NCI-H460 (cell line): ENCODE results near the gene RLBP1. TPM values are rescaled to one million over a fixed set of nuclear protein-coding genes. Genes with fewer than 3 reads are reported as not detected.
A peak's percentile ranks its signal among the peaks of the same experiment; 100 is the strongest.

Source experiments
- DNase-seq: peaks from one replicate; pipeline ENCODE4 v3.0.0-alpha.2; 2016; ENCODE audit warnings: low read depth; ENCODE audit errors: extremely low read depth
- total RNA-seq: library from RNA; depleted of rRNA; stranded (reverse); fragments of >200 nt; shearing (Covaris generic); gene quantifications from 2 replicates; pipeline ENCODE4 v1.2.3, GENCODE V29; 2014

RLBP1 gene
- total RNA-seq, 1 experiment from 2014 or later, result not detected

DNA sequence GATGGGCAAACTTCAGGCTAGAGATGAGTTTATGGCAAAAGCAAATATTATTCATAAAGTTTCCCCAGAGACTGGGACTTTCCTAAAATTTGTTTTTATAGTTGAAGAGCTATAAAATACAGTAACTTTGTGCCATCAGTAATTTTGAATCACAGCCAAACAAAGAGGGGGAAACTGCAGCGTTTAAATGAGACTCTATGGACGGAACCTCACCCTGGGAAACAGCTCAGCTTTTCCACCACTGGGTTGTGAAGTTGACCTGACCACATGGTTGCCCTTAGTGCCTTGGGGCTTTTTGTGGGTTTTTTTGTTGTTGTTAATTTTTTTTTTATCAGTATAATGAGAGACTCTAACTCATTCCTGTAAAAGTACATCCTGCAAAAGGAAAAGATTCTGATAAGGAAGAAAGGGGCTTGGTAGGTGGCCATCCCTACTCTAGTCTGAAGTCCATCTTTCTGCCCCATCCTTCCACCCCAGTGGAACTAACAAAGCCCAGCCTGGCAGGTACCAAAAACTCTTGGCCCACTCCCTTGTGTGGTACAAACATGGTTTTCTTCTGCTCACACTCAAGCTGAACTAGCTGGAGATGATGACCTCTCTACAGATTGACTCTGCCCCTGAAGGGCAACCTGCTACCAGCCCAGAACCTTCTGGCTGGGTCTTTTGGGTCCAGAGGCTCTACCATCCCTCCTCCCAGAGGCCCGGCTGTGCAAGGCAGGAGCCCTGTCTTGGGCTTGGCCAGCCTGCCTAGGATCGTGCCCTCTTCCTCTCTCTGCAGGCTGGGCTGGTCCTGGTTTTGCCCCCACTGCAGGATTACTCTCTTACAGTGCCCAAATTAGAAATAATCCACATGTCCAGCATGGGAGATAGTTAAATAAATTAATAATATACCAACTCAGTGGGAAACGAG lies 41.2 kb downstream of the RLBP1 start:
- DNase-seq, result no peak

- no peak for DNase-seq
Observed at GRCh38 chr15:89178307-89178977, 42.9 kb downstream of the RLBP1 start.

- DNase-seq, result peak; percentile 70
Observed at GRCh38 chr15:89177633-89178306, 43.6 kb downstream of the RLBP1 start.

DNA sequence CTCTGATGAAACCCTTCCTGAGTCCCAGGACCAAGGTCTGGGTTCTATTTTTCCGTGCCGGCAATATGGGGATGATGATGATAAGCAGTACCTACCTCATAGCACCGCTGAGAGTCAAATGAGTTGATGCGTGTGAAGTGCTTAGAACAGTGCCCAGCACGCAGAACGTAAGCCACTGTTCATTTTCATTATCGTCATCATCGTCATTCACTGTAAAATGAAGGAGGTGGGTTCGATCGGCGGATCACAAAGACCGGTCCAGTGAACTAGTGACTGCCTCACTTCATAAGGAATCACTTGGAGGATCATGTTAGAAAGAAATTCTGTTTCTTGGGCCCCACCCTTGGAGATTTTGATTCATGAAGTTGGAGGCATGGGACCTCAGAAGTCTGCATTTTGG lies 44.3 kb downstream of the RLBP1 start:
- no peak for DNase-seq

DNA sequence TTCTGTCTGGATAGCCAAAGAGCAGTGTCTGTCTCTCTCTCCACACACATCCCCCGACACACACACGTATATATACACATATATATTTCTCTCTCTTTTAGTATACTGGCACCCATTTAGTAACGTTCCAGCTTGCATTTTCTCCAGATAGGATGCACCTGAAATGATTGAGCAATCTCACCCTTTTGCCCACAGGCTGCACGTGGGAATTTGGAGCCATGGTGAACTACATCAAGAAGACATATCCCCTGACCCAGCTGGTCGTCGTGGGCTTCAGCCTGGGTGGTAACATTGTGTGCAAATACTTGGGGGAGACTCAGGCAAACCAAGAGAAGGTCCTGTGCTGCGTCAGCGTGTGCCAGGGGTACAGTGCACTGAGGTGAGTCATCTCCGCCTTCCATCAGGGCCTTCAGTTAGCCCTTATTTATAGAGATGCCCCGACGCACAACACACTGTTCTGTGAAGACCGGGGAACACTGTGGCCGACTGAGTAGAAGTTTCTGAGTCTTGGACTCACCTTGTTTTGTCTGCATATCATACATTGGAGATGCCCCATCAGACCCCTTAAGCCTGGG lies 45.7 kb downstream of the RLBP1 start:
- DNase-seq, result no peak

DNA sequence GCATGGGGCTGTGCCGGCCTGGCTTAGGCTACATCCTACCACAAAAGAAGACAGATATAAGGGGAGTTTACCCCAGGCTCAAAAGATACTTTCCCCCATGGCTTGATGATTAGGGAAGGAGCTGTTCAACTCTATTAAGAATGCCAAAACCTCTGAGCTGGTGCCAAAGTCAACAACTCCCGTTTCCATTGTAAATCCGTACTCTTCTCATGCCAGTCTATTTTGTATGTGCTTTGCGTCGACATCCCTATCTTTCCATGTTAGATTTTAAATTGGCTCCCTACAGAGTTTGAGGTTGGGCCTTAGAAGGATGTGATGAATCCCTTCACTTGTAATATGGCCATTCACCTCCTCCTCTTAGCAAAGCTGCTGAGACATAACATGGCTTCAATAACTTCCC lies 46.9 kb downstream of the RLBP1 start:
- DNase-seq, result no peak

- no peak for DNase-seq
Observed at GRCh38 chr15:89172921-89173320, 48.5 kb downstream of the RLBP1 start.

DNA sequence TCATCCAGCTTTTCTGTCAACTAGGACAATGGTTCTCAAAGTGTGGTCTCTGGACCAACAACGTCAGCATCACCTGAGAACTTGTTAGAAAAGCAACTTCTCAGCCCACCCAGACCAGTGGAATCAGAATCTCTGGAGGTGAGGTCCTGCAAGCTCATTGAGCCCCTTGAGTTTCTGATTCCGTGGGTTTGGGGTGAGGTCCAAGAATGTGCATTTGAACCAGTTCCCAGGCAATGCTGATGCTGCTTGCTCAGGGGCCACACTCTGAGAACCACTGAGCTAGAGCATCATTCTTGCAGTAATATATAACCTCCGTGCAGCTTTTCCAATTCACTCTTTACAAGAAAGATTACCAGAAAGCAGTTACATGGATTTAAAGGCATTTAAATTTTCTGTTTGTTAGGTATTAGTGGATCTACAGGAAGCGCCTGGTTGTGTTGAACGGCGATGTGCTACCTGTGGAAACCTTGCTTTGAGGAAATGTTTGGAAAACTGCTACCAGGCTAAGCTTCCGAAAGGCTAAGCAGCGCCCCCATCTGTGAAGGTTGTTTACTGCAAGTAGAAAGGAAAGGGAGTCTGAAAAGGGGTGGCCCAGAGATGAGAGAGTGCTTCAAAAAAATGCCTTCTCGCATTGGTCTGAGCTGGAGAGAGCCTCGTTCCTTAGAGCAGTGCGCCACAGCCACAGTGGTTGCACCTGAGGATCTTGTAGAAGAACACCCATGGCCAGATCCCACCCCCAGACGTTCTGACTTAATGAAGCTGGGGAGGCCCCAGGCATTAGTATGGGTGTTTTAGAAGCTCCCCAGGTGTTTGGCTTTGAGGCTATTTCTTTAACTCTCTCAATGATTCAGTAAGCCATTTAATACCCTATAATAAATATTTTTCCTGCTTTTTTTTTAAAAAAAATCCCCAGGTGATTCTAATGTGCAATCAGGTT lies 50.0 kb downstream of the RLBP1 start:
- DNase-seq, result peak; percentile 62

GRCh38 chr15:89170364-89170763 lies 51.0 kb downstream of the RLBP1 start:
- DNase-seq, result no peak

- DNase-seq, result no peak
Observed at GRCh38 chr15:89168316-89168833, 53.0 kb downstream of the RLBP1 start.

- DNase-seq, result no peak
Observed at GRCh38 chr15:89167267-89168176, 53.9 kb downstream of the RLBP1 start.

DNA sequence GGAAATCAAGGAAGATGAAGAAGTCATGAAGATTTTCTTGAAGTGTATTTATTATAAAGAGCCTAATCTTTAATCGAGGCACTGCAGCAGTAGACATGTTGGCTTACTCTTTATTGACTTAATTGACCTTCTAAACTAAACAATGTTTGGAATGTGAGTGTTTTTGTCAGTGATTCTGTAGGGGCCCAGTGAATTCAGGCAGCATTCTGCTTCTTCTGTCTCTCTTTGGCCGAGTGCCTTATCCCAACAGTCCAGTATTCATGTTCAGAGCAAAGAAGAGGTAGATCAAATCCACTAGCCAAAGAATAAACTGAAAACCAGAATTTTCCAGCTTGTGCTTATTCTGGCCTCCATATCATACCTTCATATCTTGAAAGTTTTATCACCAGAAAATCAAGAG lies 55.7 kb downstream of the RLBP1 start:
- DNase-seq, result no peak

DNA sequence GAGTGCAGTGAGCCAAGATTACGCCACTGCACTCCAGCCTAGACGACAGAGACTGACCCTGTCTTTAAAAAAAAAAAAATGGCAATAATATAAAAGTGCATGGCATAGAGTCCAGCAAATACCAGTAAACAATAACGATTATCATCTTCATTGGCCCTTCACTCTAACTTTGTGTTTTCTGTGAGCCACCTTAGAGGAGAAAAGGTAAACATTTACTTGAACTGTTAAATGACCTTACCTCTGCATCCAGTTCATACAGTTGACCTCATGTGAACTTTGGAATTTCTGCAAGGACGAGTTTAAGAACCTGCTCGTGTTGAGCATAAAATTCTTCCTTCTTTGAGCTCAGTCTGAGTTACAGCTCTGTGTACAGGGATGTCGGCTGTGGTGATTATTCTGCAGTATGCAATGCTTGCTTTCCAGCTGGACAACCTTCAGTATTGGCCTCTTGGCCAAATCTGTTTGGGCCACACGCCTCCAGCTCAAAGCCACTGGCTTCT lies 56.6 kb downstream of the RLBP1 start:
- DNase-seq, result no peak

- no peak for DNase-seq
Observed at GRCh38 chr15:89163271-89164055, 57.9 kb downstream of the RLBP1 start.

- DNase-seq, result no peak
Observed at GRCh38 chr15:89161666-89162065, 59.7 kb downstream of the RLBP1 start.
